SU-DHL-6 (cell line): ENCODE data around the gene RESF1.

Experiments used
- EZH2phosphoT487 ChIP-seq: fragments of 200-600 bp; sonication (generic), shearing (Covaris generic); conservative IDR thresholded peaks from 2 replicates; pipeline ENCODE4 v1.6.1; 2018; ENCODE audit warnings: mild to moderate bottlenecking, antibody characterized with exemption, low read length, moderate library complexity, mixed read lengths
- TF ChIP-seq, protein P1 (sequence below): fragments of 200-600 bp; sonication (generic); IDR thresholded peaks from one replicate; pipeline ENCODE4 v1.5.1; 2017; ENCODE audit warnings: antibody characterized with exemption, mild to moderate bottlenecking, low read length, moderate library complexity; ENCODE audit not compliant: insufficient read depth, poor library complexity, severe bottlenecking

DNA sequence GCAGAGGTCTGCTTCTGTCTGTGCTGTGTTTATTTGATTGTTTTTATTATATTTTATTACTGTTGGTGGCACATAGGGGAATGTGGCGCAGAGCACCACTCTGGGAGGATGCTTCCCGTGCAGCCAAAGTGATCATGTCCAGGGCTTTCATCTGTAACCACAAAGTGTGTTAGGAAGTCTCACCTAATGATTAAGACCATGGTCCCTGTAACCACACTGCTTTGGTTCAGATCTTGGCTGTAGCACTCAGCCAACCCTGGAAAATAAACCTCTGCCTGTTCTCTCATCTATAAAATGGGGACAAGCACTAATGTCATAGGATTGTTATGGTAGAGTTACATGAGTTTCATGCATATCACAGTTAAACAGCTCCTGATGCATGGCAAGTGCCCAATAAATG lies 1.9 kb downstream of the RESF1 start:
- TF ChIP-seq, protein P1, sequence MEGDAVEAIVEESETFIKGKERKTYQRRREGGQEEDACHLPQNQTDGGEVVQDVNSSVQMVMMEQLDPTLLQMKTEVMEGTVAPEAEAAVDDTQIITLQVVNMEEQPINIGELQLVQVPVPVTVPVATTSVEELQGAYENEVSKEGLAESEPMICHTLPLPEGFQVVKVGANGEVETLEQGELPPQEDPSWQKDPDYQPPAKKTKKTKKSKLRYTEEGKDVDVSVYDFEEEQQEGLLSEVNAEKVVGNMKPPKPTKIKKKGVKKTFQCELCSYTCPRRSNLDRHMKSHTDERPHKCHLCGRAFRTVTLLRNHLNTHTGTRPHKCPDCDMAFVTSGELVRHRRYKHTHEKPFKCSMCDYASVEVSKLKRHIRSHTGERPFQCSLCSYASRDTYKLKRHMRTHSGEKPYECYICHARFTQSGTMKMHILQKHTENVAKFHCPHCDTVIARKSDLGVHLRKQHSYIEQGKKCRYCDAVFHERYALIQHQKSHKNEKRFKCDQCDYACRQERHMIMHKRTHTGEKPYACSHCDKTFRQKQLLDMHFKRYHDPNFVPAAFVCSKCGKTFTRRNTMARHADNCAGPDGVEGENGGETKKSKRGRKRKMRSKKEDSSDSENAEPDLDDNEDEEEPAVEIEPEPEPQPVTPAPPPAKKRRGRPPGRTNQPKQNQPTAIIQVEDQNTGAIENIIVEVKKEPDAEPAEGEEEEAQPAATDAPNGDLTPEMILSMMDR: no peak
- no peak for TF ChIP-seq EZH2phosphoT487
